ENCODE results near the gene C6orf52. TPM values are rescaled to one million over a fixed set of nuclear protein-coding genes. Genes with fewer than 3 reads are reported as not detected.
"Not testable (repeated sequence)": the region's sequence is repeated elsewhere in the genome, so short reads cannot be mapped to it uniquely, and the experiment has no call there.

Gene C6orf52
- 2.6 TPM for polyA plus RNA-seq (2013, experiment 1 of 2)
- 2.2 TPM for polyA plus RNA-seq (2013, experiment 2 of 2)

GRCh38 chr6:10694302-10695085, at the start of gene C6orf52, which contains the start of gene PAK1IP1:
TSS of gene C6orf52 (minus strand) at chr6:10694616. CDS start at chr6:10687550, 7,066 bp downstream.
TSS of gene PAK1IP1 (plus strand) at chr6:10694972. CDS start at chr6:10694986, 14 bp downstream.
- under 1% methylated on average over 53 of the region's 53 CpGs for WGBS
- H3K36me3 ChIP-seq (ENCODE audit: insufficient read depth, low read length) = peaks cover 26% of the 10 kb centered on the region

GRCh38 chr6:10743515-10743914, 49.1 kb upstream of the C6orf52 start:
- no peak overlapping the region for H3K4me3 ChIP-seq (ENCODE audit: low read length)
- WGBS = 86% methylated on average over 4 of the region's 6 CpGs
- H3K9me3 ChIP-seq (ENCODE audit: insufficient read depth, low read depth, low read length) = no peaks in the 10 kb centered on the region
- no peaks in the 10 kb centered on the region for H3K36me3 ChIP-seq (ENCODE audit: insufficient read depth, low read length)
- H3K4me1 ChIP-seq (ENCODE audit: insufficient read depth, low read length) = peaks cover 14% of the 10 kb centered on the region
- H3K9ac ChIP-seq (ENCODE audit: low read depth, low read length) = no peak overlapping the region
- no peak overlapping the region for H3K27ac ChIP-seq (ENCODE audit: low read depth, low read length)
- H3K27me3 ChIP-seq (ENCODE audit: insufficient read depth, low read length) = no peaks in the 10 kb centered on the region

More at GRCh38 chr6:10694302-10695085, at the start of gene C6orf52, which contains the start of gene PAK1IP1:
- Histone ChIP-seq H3K4me3 (ENCODE audit: low read length) (peak within 1 kb of the TSS; percentile 82), H3K27ac (ENCODE audit: low read depth, low read length) (peak within 1 kb of the TSS; percentile 94), H3K4me1 (ENCODE audit: insufficient read depth, low read length) (peaks cover 18% of the 10 kb centered on the region; the same call in 1 of the 2 replicates), H3K9ac (ENCODE audit: low read depth, low read length) (peak within 1 kb of the TSS; percentile 95), H3K27me3 (ENCODE audit: insufficient read depth, low read length) (no peaks in the 10 kb centered on the region), H3K9me3 (ENCODE audit: insufficient read depth, low read depth, low read length) (0 out of 2 replicates have a peak, but pooled peaks cover 2% of the 10 kb centered on the region)

- Histone ChIP-seq H3K27me3 (ENCODE audit: insufficient read depth, low read length) (no peaks in the 10 kb centered on the region), H3K4me3 (ENCODE audit: low read length) (no peak overlapping the region)
- 94% methylated on average over 12 of the region's 12 CpGs for WGBS
These were observed 47.8 kb upstream of the C6orf52 start for GRCh38 chr6:10742251-10742650.

GRCh38 chr6:10741643-10742042, 47.2 kb upstream of the C6orf52 start:
- H3K27ac ChIP-seq (ENCODE audit: low read depth, low read length); H3K9ac ChIP-seq (ENCODE audit: low read depth, low read length): not testable (repeated sequence)

More at GRCh38 chr6:10742251-10742650, 47.8 kb upstream of the C6orf52 start:
- Histone ChIP-seq H3K9ac (ENCODE audit: low read depth, low read length) (no peak overlapping the region), H3K36me3 (ENCODE audit: insufficient read depth, low read length) (no peaks in the 10 kb centered on the region), H3K4me1 (ENCODE audit: insufficient read depth, low read length) (peaks cover 11% of the 10 kb centered on the region; the same call in 1 of the 2 replicates), H3K9me3 (ENCODE audit: insufficient read depth, low read depth, low read length) (no peaks in the 10 kb centered on the region), H3K27ac (ENCODE audit: low read depth, low read length) (no peak overlapping the region)

GRCh38 chr6:10740061-10740460, 45.6 kb upstream of the C6orf52 start:
- H3K9me3 ChIP-seq (ENCODE audit: insufficient read depth, low read depth, low read length) = no peaks in the 10 kb centered on the region
- no peak overlapping the region for H3K27ac ChIP-seq (ENCODE audit: low read depth, low read length)
- H3K9ac ChIP-seq (ENCODE audit: low read depth, low read length) = no peak overlapping the region
- peaks cover 2% of the 10 kb centered on the region; the same call in 1 of the 2 replicates for H3K4me1 ChIP-seq (ENCODE audit: insufficient read depth, low read length)
- no peak overlapping the region for H3K4me3 ChIP-seq (ENCODE audit: low read length)
- no peaks in the 10 kb centered on the region for H3K36me3 ChIP-seq (ENCODE audit: insufficient read depth, low read length)
- no peaks in the 10 kb centered on the region for H3K27me3 ChIP-seq (ENCODE audit: insufficient read depth, low read length)

More at GRCh38 chr6:10741643-10742042, 47.2 kb upstream of the C6orf52 start:
- H3K4me1 ChIP-seq (ENCODE audit: insufficient read depth, low read length); H3K27me3 ChIP-seq (ENCODE audit: insufficient read depth, low read length); H3K4me3 ChIP-seq (ENCODE audit: low read length); H3K9me3 ChIP-seq (ENCODE audit: insufficient read depth, low read depth, low read length); H3K36me3 ChIP-seq (ENCODE audit: insufficient read depth, low read length): not testable (repeated sequence)
- 93% methylated on average over 4 of the region's 4 CpGs for WGBS

GRCh38 chr6:10736731-10737130, 42.3 kb upstream of the C6orf52 start:
- WGBS = 95% methylated on average over 2 of the region's 2 CpGs
- peaks cover 21% of the 10 kb centered on the region for H3K36me3 ChIP-seq (ENCODE audit: insufficient read depth, low read length)
- no peak overlapping the region for H3K4me3 ChIP-seq (ENCODE audit: low read length)
- H3K9ac ChIP-seq (ENCODE audit: low read depth, low read length) = no peak overlapping the region
- H3K27ac ChIP-seq (ENCODE audit: low read depth, low read length) = no peak overlapping the region
- peaks cover 4% of the 10 kb centered on the region; the same call in 1 of the 2 replicates for H3K4me1 ChIP-seq (ENCODE audit: insufficient read depth, low read length)
- no peaks in the 10 kb centered on the region for H3K9me3 ChIP-seq (ENCODE audit: insufficient read depth, low read depth, low read length)
- H3K27me3 ChIP-seq (ENCODE audit: insufficient read depth, low read length) = no peaks in the 10 kb centered on the region

GRCh38 chr6:10733863-10734262, 39.4 kb upstream of the C6orf52 start:
- no peaks in the 10 kb centered on the region for H3K9me3 ChIP-seq (ENCODE audit: insufficient read depth, low read depth, low read length)
- no peaks in the 10 kb centered on the region for H3K27me3 ChIP-seq (ENCODE audit: insufficient read depth, low read length)
- H3K36me3 ChIP-seq (ENCODE audit: insufficient read depth, low read length) = peaks cover 46% of the 10 kb centered on the region
- peaks cover 4% of the 10 kb centered on the region; the same call in 1 of the 2 replicates for H3K4me1 ChIP-seq (ENCODE audit: insufficient read depth, low read length)
- 94% methylated on average over 3 of the region's 3 CpGs for WGBS
- no peak overlapping the region for H3K9ac ChIP-seq (ENCODE audit: low read depth, low read length)
- H3K4me3 ChIP-seq (ENCODE audit: low read length) = no peak overlapping the region
- H3K27ac ChIP-seq (ENCODE audit: low read depth, low read length) = no peak overlapping the region

DNA sequence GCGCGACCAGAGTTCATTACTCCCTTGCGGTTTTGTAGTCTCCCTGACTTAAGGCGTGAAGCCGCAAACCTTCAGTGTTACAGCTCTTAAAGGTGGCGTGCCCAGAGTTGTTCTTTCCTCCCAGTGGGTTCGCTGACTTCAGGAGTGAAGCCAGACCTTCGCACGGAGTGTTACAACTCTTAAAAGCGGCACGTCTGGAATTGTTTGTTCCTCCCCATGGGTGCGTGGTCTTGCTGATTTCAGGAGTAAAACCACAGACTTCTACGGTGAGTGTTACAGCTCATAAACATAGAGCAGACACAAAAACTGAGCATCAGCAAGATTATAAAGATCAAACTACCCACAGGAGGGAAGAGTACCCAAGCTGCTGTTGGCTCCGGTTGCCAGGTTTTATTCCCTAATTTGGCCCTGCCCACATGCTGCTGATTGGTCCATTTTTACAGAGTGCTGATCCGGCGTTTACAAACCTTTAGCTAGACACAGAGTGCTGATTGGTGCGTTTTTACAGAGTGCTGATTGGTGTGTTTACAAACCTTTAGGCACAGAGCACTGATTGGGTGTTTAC, 38.8 kb upstream of the C6orf52 start:
- Histone ChIP-seq H3K27ac (ENCODE audit: low read depth, low read length) (no peak overlapping the region), H3K9ac (ENCODE audit: low read depth, low read length) (no peak overlapping the region), H3K36me3 (ENCODE audit: insufficient read depth, low read length) (peaks cover 53% of the 10 kb centered on the region), H3K9me3 (ENCODE audit: insufficient read depth, low read depth, low read length) (no peaks in the 10 kb centered on the region), H3K4me1 (ENCODE audit: insufficient read depth, low read length) (peaks cover 4% of the 10 kb centered on the region; the same call in 1 of the 2 replicates), H3K27me3 (ENCODE audit: insufficient read depth, low read length) (no peaks in the 10 kb centered on the region), H3K4me3 (ENCODE audit: low read length) (no peak overlapping the region)
- WGBS = 94% methylated on average over 17 of the region's 17 CpGs

DNA sequence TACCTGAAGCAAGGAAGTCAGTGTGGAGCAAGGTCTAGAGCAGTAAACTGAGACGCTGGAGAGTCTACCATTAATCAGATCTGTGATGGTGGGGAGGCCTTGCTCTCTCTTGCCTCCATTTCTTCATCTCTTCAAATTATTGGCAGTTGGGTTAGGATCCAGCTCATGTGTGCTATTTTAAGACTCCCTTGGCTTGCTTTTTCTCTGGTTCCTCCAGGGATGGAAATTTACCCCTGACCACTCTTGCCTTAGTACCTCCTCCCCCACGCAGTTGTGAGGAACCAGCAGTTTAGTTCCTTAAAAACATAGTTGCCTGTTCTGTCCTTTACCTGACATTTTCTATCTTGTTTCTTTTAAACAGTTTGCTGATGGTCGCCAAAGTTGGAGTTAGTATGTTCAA, 35.8 kb upstream of the C6orf52 start:
- Histone ChIP-seq H3K27ac (ENCODE audit: low read depth, low read length) (no peak overlapping the region), H3K36me3 (ENCODE audit: insufficient read depth, low read length) (peaks cover 76% of the 10 kb centered on the region), H3K9me3 (ENCODE audit: insufficient read depth, low read depth, low read length) (no peaks in the 10 kb centered on the region), H3K9ac (ENCODE audit: low read depth, low read length) (no peak overlapping the region), H3K4me1 (ENCODE audit: insufficient read depth, low read length) (peaks cover 4% of the 10 kb centered on the region; the same call in 1 of the 2 replicates), H3K4me3 (ENCODE audit: low read length) (no peak overlapping the region), H3K27me3 (ENCODE audit: insufficient read depth, low read length) (no peaks in the 10 kb centered on the region)
- WGBS = 96% methylated on average over 3 of the region's 3 CpGs

- Histone ChIP-seq H3K36me3 (ENCODE audit: insufficient read depth, low read length) (peaks cover 55% of the 10 kb centered on the region), H3K4me3 (ENCODE audit: low read length) (no peak overlapping the region), H3K4me1 (ENCODE audit: insufficient read depth, low read length) (peaks cover 12% of the 10 kb centered on the region; the same call in 1 of the 2 replicates), H3K27me3 (ENCODE audit: insufficient read depth, low read length) (no peaks in the 10 kb centered on the region), H3K9me3 (ENCODE audit: insufficient read depth, low read depth, low read length) (no peaks in the 10 kb centered on the region), H3K27ac (ENCODE audit: low read depth, low read length) (no peak overlapping the region), H3K9ac (ENCODE audit: low read depth, low read length) (no peak overlapping the region)
- WGBS = 92% methylated on average over 7 of the region's 9 CpGs
These were observed 31.3 kb upstream of the C6orf52 start for GRCh38 chr6:10725716-10726115.

- H3K9me3 ChIP-seq (ENCODE audit: insufficient read depth, low read depth, low read length) = no peaks in the 10 kb centered on the region
- no peak overlapping the region for H3K4me3 ChIP-seq (ENCODE audit: low read length)
- H3K4me1 ChIP-seq (ENCODE audit: insufficient read depth, low read length) = peaks cover 12% of the 10 kb centered on the region; the same call in 1 of the 2 replicates
- H3K27me3 ChIP-seq (ENCODE audit: insufficient read depth, low read length) = no peaks in the 10 kb centered on the region
- no peak overlapping the region for H3K27ac ChIP-seq (ENCODE audit: low read depth, low read length)
- H3K36me3 ChIP-seq (ENCODE audit: insufficient read depth, low read length) = peaks cover 48% of the 10 kb centered on the region
- H3K9ac ChIP-seq (ENCODE audit: low read depth, low read length) = no peak overlapping the region
- WGBS = 96% methylated on average over 6 of the region's 6 CpGs
These were observed 30.6 kb upstream of the C6orf52 start for GRCh38 chr6:10725044-10725443.

Data from HUES64 (cell line).